ENCODE data around the gene ERMP1.

DNA sequence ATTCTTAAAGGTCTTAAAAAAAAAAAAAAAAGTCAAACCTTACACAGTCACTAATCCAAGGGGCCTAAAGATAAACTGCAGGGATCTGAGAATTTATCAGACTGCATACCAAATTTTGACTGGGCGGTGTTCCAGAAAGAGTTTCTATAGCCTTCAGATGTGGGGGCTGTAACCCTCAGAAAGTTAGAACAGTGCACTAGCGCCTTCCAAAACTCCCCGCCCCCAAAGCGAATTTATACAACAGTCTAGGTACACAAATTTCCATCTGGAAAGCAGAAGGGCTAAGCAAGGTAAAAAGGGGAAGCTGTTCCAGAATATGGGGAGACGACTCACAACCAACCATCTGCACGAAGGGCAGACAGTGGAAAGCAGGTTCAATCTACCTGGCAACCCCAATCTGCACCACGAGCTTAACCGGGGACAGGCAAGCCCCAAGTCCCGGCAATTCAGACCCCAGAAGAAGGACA, 813 bp downstream of the ERMP1 start:
- TF ChIP-seq, protein P1, sequence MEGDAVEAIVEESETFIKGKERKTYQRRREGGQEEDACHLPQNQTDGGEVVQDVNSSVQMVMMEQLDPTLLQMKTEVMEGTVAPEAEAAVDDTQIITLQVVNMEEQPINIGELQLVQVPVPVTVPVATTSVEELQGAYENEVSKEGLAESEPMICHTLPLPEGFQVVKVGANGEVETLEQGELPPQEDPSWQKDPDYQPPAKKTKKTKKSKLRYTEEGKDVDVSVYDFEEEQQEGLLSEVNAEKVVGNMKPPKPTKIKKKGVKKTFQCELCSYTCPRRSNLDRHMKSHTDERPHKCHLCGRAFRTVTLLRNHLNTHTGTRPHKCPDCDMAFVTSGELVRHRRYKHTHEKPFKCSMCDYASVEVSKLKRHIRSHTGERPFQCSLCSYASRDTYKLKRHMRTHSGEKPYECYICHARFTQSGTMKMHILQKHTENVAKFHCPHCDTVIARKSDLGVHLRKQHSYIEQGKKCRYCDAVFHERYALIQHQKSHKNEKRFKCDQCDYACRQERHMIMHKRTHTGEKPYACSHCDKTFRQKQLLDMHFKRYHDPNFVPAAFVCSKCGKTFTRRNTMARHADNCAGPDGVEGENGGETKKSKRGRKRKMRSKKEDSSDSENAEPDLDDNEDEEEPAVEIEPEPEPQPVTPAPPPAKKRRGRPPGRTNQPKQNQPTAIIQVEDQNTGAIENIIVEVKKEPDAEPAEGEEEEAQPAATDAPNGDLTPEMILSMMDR (IDR thresholded peaks at IDR 0.05) = no peak
- no peak for TF ChIP-seq CBX8 (IDR thresholded peaks at IDR 0.05)
- no peak for TF ChIP-seq EP300 (IDR thresholded peaks at IDR 0.05)
- TF ChIP-seq PHF8 (IDR thresholded peaks at IDR 0.05; ENCODE audit: borderline replicate concordance, low read depth) = no peak
